ENCODE data around the gene HOXA2.
A peak's percentile ranks its signal among the peaks of the same experiment; 100 is the strongest.

Gene HOXA2

GRCh38 chr7:27065709-27066108 lies 36.8 kb downstream of the HOXA2 start:
- 78% methylated on average over 1 of the region's 2 CpGs for WGBS
- H2BK120ac ChIP-seq (ENCODE audit: low read depth, low read length): no peak overlapping the region
- no peak for DNase-seq

GRCh38 chr7:27064661-27065060 lies 37.8 kb downstream of the HOXA2 start:
- H2AFZ ChIP-seq (ENCODE audit: low read depth, low read length): no peak overlapping the region
- H3K27me3 ChIP-seq (ENCODE audit: control insufficient read depth in 1 of 2, insufficient read depth in 1 of 2, low read length in 2 of 2): no peaks in the 10 kb centered on the region
- no peak overlapping the region for H3K27ac ChIP-seq (ENCODE audit: low read length, poor library complexity, severe bottlenecking)
- no peak overlapping the region for H3K4me3 ChIP-seq (ENCODE audit: insufficient read depth in 1 of 2, low read depth in 1 of 2, low read length in 2 of 2)
- no peak overlapping the region for H2BK5ac ChIP-seq (ENCODE audit: low read depth, low read length, poor library complexity, severe bottlenecking)
- no peak overlapping the region for H4K8ac ChIP-seq (ENCODE audit: low read length)
- H3K23ac ChIP-seq (ENCODE audit: low read length in 2 of 2): no peak overlapping the region
- no peak overlapping the region for H2BK12ac ChIP-seq (ENCODE audit: low read length in 2 of 2)
- H3K18ac ChIP-seq (ENCODE audit: low read depth in 1 of 2, low read length in 2 of 2): no peak overlapping the region
- no peaks in the 10 kb centered on the region for H3K4me1 ChIP-seq (ENCODE audit: control insufficient read depth, insufficient read depth, low read depth, low read length)
- H3K36me3 ChIP-seq (ENCODE audit: control insufficient read depth in 1 of 2, insufficient read depth in 2 of 2, low read depth in 1 of 2, low read length in 2 of 2): no peaks in the 10 kb centered on the region
- no peak overlapping the region for H4K91ac ChIP-seq (ENCODE audit: low read length)
- H2BK15ac ChIP-seq (ENCODE audit: low read depth, poor library complexity, severe bottlenecking): no peak overlapping the region
- no peaks in the 10 kb centered on the region for H3K79me1 ChIP-seq (replicated peaks; ENCODE audit: low read length, poor library complexity, severe bottlenecking)
- H2AK5ac ChIP-seq (ENCODE audit: low read length, severe bottlenecking): no peak overlapping the region
- no peak overlapping the region for H3K4ac ChIP-seq (ENCODE audit: low read depth in 1 of 2, low read length in 2 of 2)
- no peak for DNase-seq
- no peak overlapping the region for H3K14ac ChIP-seq (ENCODE audit: low read length in 2 of 2)
- no peak overlapping the region for H3K4me2 ChIP-seq (ENCODE audit: low read length, poor library complexity, severe bottlenecking)
- no peak overlapping the region for H2BK120ac ChIP-seq (ENCODE audit: low read depth, low read length)
- WGBS: 92% methylated on average over 2 of the region's 2 CpGs
- H3K9ac ChIP-seq (ENCODE audit: low read length): peak overlapping the region; percentile 10
- no peaks in the 10 kb centered on the region for H3K9me3 ChIP-seq (ENCODE audit: control insufficient read depth, low read length)

More at GRCh38 chr7:27065709-27066108, 36.8 kb downstream of the HOXA2 start:
- H3K14ac ChIP-seq (ENCODE audit: low read length in 2 of 2): no peak overlapping the region
- no peak overlapping the region for H3K4me3 ChIP-seq (ENCODE audit: insufficient read depth in 1 of 2, low read depth in 1 of 2, low read length in 2 of 2)
- H3K4me1 ChIP-seq (ENCODE audit: control insufficient read depth, insufficient read depth, low read depth, low read length): no peaks in the 10 kb centered on the region
- no peak overlapping the region for H2BK5ac ChIP-seq (ENCODE audit: low read depth, low read length, poor library complexity, severe bottlenecking)
- H3K4me2 ChIP-seq (ENCODE audit: low read length, poor library complexity, severe bottlenecking): no peak overlapping the region
- no peak overlapping the region for H3K18ac ChIP-seq (ENCODE audit: low read depth in 1 of 2, low read length in 2 of 2)
- no peak overlapping the region for H2AFZ ChIP-seq (ENCODE audit: low read depth, low read length)
- H3K4ac ChIP-seq (ENCODE audit: low read depth in 1 of 2, low read length in 2 of 2): no peak overlapping the region
- H2BK12ac ChIP-seq (ENCODE audit: low read length in 2 of 2): no peak overlapping the region
- no peak overlapping the region for H4K91ac ChIP-seq (ENCODE audit: low read length)
- H2AK5ac ChIP-seq (ENCODE audit: low read length, severe bottlenecking): no peak overlapping the region
- H2BK15ac ChIP-seq (ENCODE audit: low read depth, poor library complexity, severe bottlenecking): no peak overlapping the region
- H3K27ac ChIP-seq (ENCODE audit: low read length, poor library complexity, severe bottlenecking): no peak overlapping the region
- H3K9me3 ChIP-seq (ENCODE audit: control insufficient read depth, low read length): no peaks in the 10 kb centered on the region
- H3K9ac ChIP-seq (ENCODE audit: low read length): no peak overlapping the region
- no peaks in the 10 kb centered on the region for H3K79me1 ChIP-seq (replicated peaks; ENCODE audit: low read length, poor library complexity, severe bottlenecking)
- H3K36me3 ChIP-seq (ENCODE audit: control insufficient read depth in 1 of 2, insufficient read depth in 2 of 2, low read depth in 1 of 2, low read length in 2 of 2): no peaks in the 10 kb centered on the region
- no peak overlapping the region for H3K23ac ChIP-seq (ENCODE audit: low read length in 2 of 2)
- no peaks in the 10 kb centered on the region for H3K27me3 ChIP-seq (ENCODE audit: control insufficient read depth in 1 of 2, insufficient read depth in 1 of 2, low read length in 2 of 2)
- H4K8ac ChIP-seq (ENCODE audit: low read length): no peak overlapping the region

DNA sequence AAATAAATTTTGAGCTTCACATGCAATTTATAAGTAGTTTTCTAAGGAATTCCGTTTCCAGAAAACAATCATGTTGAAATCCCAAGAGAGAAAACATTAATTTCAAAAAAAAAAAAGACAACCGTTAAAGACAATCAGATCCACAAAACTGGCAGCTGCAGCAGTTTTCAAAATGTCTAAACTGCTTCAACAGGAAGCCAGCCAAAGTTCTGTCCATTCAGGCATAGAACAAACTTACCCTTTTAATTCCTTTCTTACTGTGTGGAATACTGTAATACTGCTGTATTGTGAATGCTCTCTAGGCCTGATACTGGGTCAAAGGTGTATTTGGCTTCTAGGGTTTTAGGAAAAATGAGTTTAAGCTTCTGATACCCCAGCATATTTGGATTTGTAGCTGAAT lies 38.3 kb downstream of the HOXA2 start:
- Histone ChIP-seq H3K9ac (ENCODE audit: low read length) (peak overlapping the region; percentile 10), H3K4ac (ENCODE audit: low read depth in 1 of 2, low read length in 2 of 2) (no peak overlapping the region)

GRCh38 chr7:27062946-27063345 lies 39.5 kb downstream of the HOXA2 start:
- no peaks in the 10 kb centered on the region for H3K79me1 ChIP-seq (replicated peaks; ENCODE audit: low read length, poor library complexity, severe bottlenecking)
- no peak overlapping the region for H3K27ac ChIP-seq (ENCODE audit: low read length, poor library complexity, severe bottlenecking)
- H2BK5ac ChIP-seq (ENCODE audit: low read depth, low read length, poor library complexity, severe bottlenecking): no peak overlapping the region
- H3K4me3 ChIP-seq (ENCODE audit: insufficient read depth in 1 of 2, low read depth in 1 of 2, low read length in 2 of 2): no peak overlapping the region
- H4K8ac ChIP-seq (ENCODE audit: low read length): no peak overlapping the region
- WGBS: 89% methylated on average over 4 of the region's 4 CpGs
- H3K23ac ChIP-seq (ENCODE audit: low read length in 2 of 2): no peak overlapping the region
- no peak overlapping the region for H2AK5ac ChIP-seq (ENCODE audit: low read length, severe bottlenecking)
- no peaks in the 10 kb centered on the region for H3K9me3 ChIP-seq (ENCODE audit: control insufficient read depth, low read length)
- H3K14ac ChIP-seq (ENCODE audit: low read length in 2 of 2): no peak overlapping the region
- no peak overlapping the region for H2BK120ac ChIP-seq (ENCODE audit: low read depth, low read length)
- no peak overlapping the region for H3K4me2 ChIP-seq (ENCODE audit: low read length, poor library complexity, severe bottlenecking)
- H3K4ac ChIP-seq (ENCODE audit: low read depth in 1 of 2, low read length in 2 of 2): no peak overlapping the region
- no peaks in the 10 kb centered on the region for H3K36me3 ChIP-seq (ENCODE audit: control insufficient read depth in 1 of 2, insufficient read depth in 2 of 2, low read depth in 1 of 2, low read length in 2 of 2)
- H3K4me1 ChIP-seq (ENCODE audit: control insufficient read depth, insufficient read depth, low read depth, low read length): no peaks in the 10 kb centered on the region
- no peak overlapping the region for H2BK15ac ChIP-seq (ENCODE audit: low read depth, poor library complexity, severe bottlenecking)
- no peak overlapping the region for H4K91ac ChIP-seq (ENCODE audit: low read length)
- no peak overlapping the region for H2BK12ac ChIP-seq (ENCODE audit: low read length in 2 of 2)
- no peak overlapping the region for H3K18ac ChIP-seq (ENCODE audit: low read depth in 1 of 2, low read length in 2 of 2)
- no peak overlapping the region for H3K9ac ChIP-seq (ENCODE audit: low read length)
- no peaks in the 10 kb centered on the region for H3K27me3 ChIP-seq (ENCODE audit: control insufficient read depth in 1 of 2, insufficient read depth in 1 of 2, low read length in 2 of 2)
- H2AFZ ChIP-seq (ENCODE audit: low read depth, low read length): no peak overlapping the region
- no peak for DNase-seq

More for the DNA sequence above, 38.3 kb downstream of the HOXA2 start:
- Histone ChIP-seq H2AK5ac (ENCODE audit: low read length, severe bottlenecking) (no peak overlapping the region), H2BK12ac (ENCODE audit: low read length in 2 of 2) (no peak overlapping the region), H3K18ac (ENCODE audit: low read depth in 1 of 2, low read length in 2 of 2) (no peak overlapping the region), H3K4me1 (ENCODE audit: control insufficient read depth, insufficient read depth, low read depth, low read length) (no peaks in the 10 kb centered on the region), H3K36me3 (ENCODE audit: control insufficient read depth in 1 of 2, insufficient read depth in 2 of 2, low read depth in 1 of 2, low read length in 2 of 2) (no peaks in the 10 kb centered on the region), H3K23ac (ENCODE audit: low read length in 2 of 2) (no peak overlapping the region), H3K4me3 (ENCODE audit: insufficient read depth in 1 of 2, low read depth in 1 of 2, low read length in 2 of 2) (no peak overlapping the region), H3K27ac (ENCODE audit: low read length, poor library complexity, severe bottlenecking) (peak overlapping the region; percentile 16), H3K9me3 (ENCODE audit: control insufficient read depth, low read length) (no peaks in the 10 kb centered on the region), H2BK15ac (ENCODE audit: low read depth, poor library complexity, severe bottlenecking) (no peak overlapping the region), H2BK5ac (ENCODE audit: low read depth, low read length, poor library complexity, severe bottlenecking) (no peak overlapping the region), H2BK120ac (ENCODE audit: low read depth, low read length) (no peak overlapping the region), H4K8ac (ENCODE audit: low read length) (no peak overlapping the region), H3K27me3 (ENCODE audit: control insufficient read depth in 1 of 2, insufficient read depth in 1 of 2, low read length in 2 of 2) (no peaks in the 10 kb centered on the region), H3K14ac (ENCODE audit: low read length in 2 of 2) (no peak overlapping the region), H2AFZ (ENCODE audit: low read depth, low read length) (no peak overlapping the region), H4K91ac (ENCODE audit: low read length) (no peak overlapping the region), H3K4me2 (ENCODE audit: low read length, poor library complexity, severe bottlenecking) (no peak overlapping the region), H3K79me1 (replicated peaks; ENCODE audit: low read length, poor library complexity, severe bottlenecking) (no peaks in the 10 kb centered on the region)
- no peak for DNase-seq
- WGBS: 94% methylated on average over 2 of the region's 2 CpGs

Measured in mesenchymal stem cell (in vitro differentiated cells and primary cell).